ENCODE measurements around the gene CYP2U1. TPM values are rescaled to one million over a fixed set of nuclear protein-coding genes. Genes with fewer than 3 reads are reported as not detected.
"Not testable (repeated sequence)": the region's sequence is repeated elsewhere in the genome, so short reads cannot be mapped to it uniquely, and the experiment has no call there.

Gene CYP2U1
- total and polyA plus RNA-seq, 10 donors: 5.5 to 14.0 (median 12.2) TPM

GRCh38 chr4:107917500-107917899 lies 13.8 kb upstream of the CYP2U1 start:
- 91 to 97% (median 96%) methylated on average over 2 of the region's 2 CpGs for WGBS, 5 donors
- intact Hi-C loops (cut with DNase I; ENCODE audit: low total_unique reads): loop anchor here (5.0 kb wide), 1 partner anchor 160 kb away; no protein-coding TSS in a partner anchor
- no peak overlapping the region for H3K4me3 ChIP-seq
- no peaks in the 10 kb centered on the region for H3K36me3 ChIP-seq
- H3K27ac ChIP-seq: no peak overlapping the region
- no peak for DNase-seq
- peaks cover 0 to 9% (median 2%) of the 10 kb centered on the region in 6 donors for H3K4me1 ChIP-seq
- H3K27me3 ChIP-seq (replicated peaks in 1 of 7): no peaks in the 10 kb centered on the region
- peaks cover 0 to 26% (median 19%) of the 10 kb centered on the region in 8 donors for H3K9me3 ChIP-seq
- TF ChIP-seq POLR2A (IDR thresholded peaks at IDR 0.05) (no peak), POLR2AphosphoS5 (IDR thresholded peaks at IDR 0.05) (no peak), CTCF (IDR thresholded peaks at IDR 0.05 in 8 of 11, conservative IDR thresholded peaks at IDR 0.05 in 3 of 11) (no peak)

- H3K36me3 ChIP-seq: no peaks in the 10 kb centered on the region
- intact Hi-C loops (cut with DNase I; ENCODE audit: low total_unique reads): no loop called here
- no peak for DNase-seq
- no peaks in the 10 kb centered on the region for H3K4me1 ChIP-seq
- TF ChIP-seq POLR2AphosphoS5 (IDR thresholded peaks at IDR 0.05): no peak
- TF ChIP-seq POLR2A (IDR thresholded peaks at IDR 0.05): no peak
- TF ChIP-seq CTCF (IDR thresholded peaks at IDR 0.05 in 8 of 11, conservative IDR thresholded peaks at IDR 0.05 in 3 of 11): no peak
- no peak overlapping the region for H3K4me3 ChIP-seq
- H3K27ac ChIP-seq: no peak overlapping the region
- no peaks in the 10 kb centered on the region for H3K27me3 ChIP-seq (replicated peaks in 1 of 7)
- peaks cover 0 to 26% (median 19%) of the 10 kb centered on the region in 8 donors for H3K9me3 ChIP-seq
- 75 to 89% (median 81%) methylated on average over 4 of the region's 4 CpGs for WGBS, 5 donors
These were observed 8.6 kb upstream of the CYP2U1 start for GRCh38 chr4:107922486-107923473.

DNA sequence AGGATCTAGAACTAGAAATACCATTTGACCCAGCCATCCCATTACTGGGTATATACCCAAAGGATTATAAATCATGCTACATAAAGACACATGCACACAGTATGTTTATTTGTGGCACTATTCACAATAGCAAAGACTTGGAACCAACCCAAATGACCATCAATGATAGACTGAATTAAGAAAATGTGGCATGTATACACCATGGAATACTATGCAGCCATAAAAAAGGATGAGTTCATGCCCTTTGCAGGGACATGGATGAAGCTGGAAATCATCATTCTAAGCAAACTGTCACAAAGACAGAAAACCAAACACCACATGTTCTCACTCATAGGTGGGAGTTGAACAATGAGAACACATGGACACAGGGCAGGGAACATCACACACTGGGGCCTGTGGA lies 5.6 kb upstream of the CYP2U1 start:
- H3K4me3 ChIP-seq; H3K27me3 ChIP-seq (replicated peaks in 1 of 7); H3K9me3 ChIP-seq; intact Hi-C loops (cut with DNase I; ENCODE audit: low total_unique reads); H3K4me1 ChIP-seq; DNase-seq; H3K36me3 ChIP-seq; H3K27ac ChIP-seq: not testable (repeated sequence)

DNA sequence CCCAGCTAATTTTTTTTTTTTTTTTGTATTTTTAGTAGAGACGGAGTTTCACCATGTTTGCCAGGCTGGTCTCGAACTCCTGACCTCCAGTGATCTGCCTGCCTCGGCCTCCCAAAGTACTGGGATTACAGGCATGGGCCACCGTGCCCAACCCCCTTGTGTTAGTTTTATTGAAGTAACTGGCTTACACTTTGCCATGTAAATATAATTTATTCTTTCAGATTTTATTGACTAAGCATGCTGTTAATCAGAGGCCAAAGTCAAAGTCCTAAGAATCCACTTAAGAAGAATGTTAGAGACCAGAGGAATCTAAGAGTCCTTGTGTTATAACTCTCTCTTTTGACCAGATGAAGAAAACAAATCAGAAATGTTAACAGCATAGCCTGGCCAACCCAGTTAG lies 4.5 kb upstream of the CYP2U1 start:
- H3K9me3 ChIP-seq; H3K27me3 ChIP-seq (replicated peaks in 1 of 7); DNase-seq; intact Hi-C loops (cut with DNase I; ENCODE audit: low total_unique reads); H3K36me3 ChIP-seq; H3K27ac ChIP-seq; H3K4me3 ChIP-seq: not testable (repeated sequence)
- H3K4me1 ChIP-seq: peaks cover 0 to 15% (median 9%) of the 10 kb centered on the region in 6 donors
- 90 to 98% (median 92%) methylated on average over 4 of the region's 4 CpGs for WGBS, 5 donors

DNA sequence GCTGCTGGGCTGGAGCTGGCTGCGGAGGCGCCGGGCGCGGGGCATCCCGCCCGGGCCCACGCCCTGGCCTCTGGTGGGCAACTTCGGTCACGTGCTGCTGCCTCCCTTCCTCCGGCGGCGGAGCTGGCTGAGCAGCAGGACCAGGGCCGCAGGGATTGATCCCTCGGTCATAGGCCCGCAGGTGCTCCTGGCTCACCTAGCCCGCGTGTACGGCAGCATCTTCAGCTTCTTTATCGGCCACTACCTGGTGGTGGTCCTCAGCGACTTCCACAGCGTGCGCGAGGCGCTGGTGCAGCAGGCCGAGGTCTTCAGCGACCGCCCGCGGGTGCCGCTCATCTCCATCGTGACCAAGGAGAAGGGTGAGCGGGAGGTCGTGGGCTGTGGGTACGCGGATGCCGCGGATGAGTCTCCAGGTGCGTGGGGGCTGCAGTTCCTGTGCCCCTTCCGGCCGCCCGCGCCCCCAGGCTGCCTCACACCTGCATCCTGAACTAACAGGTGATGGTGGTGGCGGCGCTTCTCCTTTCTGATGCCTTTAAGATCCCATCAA lies 499 bp downstream of the CYP2U1 start:
- H3K36me3 ChIP-seq: no peaks in the 10 kb centered on the region
- peak overlapping the region; percentile 69 to 88 (median 84) for H3K27ac ChIP-seq
- peaks cover 7 to 42% (median 26%) of the 10 kb centered on the region in 6 donors for H3K4me1 ChIP-seq
- H3K27me3 ChIP-seq (replicated peaks in 1 of 7): peaks cover 0 to 5% (median 0%) of the 10 kb centered on the region in 7 donors
- H3K4me3 ChIP-seq: peak overlapping the region; percentile 70 to 87 (median 81)
- no peak for TF ChIP-seq CTCF (IDR thresholded peaks at IDR 0.05 in 8 of 11, conservative IDR thresholded peaks at IDR 0.05 in 3 of 11)
- TF ChIP-seq POLR2A (IDR thresholded peaks at IDR 0.05): no peak
- TF ChIP-seq POLR2AphosphoS5 (IDR thresholded peaks at IDR 0.05): peak in 2 of 3 donors; percentile 65 to 82
- H3K9me3 ChIP-seq: no peaks in the 10 kb centered on the region
- DNase-seq: peak; percentile 90
- intact Hi-C loops (cut with DNase I; ENCODE audit: low total_unique reads): loop anchor here (5.0 kb wide), 1 partner anchor 60 kb away; no protein-coding TSS in a partner anchor
- WGBS, 5 donors: 0 to 3% (median 2%) methylated on average over 21 to 45 of the region's 45 CpGs

Data from spleen (tissue), 11 donors.